ENCODE measurements around the gene ERP27.

ERP27 gene

DNA sequence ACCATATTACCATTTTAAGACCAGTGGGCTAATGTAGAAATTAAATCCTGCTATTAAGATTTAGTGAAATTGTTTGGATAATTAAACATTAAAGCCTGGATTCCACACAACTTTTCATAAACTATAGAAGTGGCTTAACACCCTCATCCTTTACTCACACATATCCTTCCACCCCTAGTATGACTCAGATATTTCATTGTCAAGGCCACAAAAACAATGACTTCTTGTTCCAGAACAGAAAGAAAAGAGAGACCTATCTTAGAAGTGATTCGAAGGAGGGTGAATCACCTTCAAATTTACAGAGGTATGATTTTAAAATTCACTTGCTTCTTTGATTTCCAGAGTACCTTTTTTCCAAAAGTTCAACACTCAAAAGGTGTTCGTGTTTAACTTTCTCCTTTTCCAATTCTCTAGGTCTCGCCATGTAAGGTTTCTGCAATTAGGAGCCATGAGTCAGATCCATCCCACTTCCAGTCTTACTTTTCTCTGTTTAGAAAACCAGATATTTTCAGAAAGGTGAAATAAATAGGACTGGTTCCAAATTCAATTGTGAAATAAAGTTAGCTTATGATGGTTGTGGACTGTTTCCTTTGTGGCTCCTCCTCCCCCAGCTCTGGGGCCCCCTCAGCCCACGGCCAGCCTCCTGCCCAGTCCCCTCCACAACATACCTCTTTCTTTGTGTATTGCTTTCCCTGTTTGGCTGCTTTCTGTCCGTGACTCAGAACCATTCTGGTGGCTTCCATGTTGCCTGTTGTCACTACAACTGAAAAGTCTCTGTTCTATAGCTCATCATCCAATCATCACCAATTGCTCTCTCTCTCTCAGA, 28.0 kb downstream of the ERP27 start:
- no peak for TF ChIP-seq CEBPB (IDR thresholded peaks at IDR 0.05)

DNA sequence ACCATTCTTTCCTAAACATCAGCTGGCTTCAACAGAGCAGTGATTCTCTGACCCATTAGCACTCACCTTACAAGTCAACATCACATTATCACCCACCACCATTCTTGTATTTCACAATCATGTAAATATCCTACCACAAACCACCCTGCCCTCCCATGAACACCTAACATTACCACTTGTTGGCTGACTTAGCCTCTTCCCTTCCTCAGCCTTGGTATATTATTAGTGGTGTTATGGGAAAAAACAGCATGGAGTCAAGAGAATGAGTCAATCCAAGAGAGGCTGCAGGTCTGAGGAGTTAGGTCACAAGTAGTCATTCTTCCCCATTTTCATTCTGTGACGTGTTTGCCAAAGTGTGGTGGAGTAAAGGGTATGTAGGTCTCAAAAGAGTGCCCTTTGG, 30.4 kb downstream of the ERP27 start:
- no peak for TF ChIP-seq RAD21 (IDR thresholded peaks at IDR 0.05; ENCODE audit: low read depth)

DNA sequence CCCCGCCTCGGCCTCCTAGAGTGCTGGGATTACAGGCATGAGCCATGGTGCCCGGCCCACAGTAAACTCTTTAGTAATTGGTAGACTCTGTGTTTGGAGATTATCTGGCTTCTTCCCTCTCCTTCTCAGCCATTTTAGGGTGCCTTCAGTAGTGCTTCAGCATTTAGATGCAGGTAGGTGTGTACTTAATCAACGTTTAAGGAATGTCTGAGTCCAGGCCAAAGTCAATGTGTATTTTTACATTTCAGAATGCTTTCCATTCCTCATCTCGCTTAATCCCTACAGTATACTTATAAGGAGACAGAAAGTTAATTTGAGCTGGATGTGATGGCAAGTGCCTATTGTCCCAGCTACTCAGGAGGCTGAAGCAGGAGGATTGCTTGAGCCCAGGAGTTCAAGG, 32.2 kb downstream of the ERP27 start:
- TF ChIP-seq RAD21 (IDR thresholded peaks at IDR 0.05; ENCODE audit: low read depth) = no peak
- no peak for TF ChIP-seq CEBPB (IDR thresholded peaks at IDR 0.05)
- TF ChIP-seq FOXM1 (IDR thresholded peaks at IDR 0.05; ENCODE audit: borderline replicate concordance, low read depth) = no peak
- TF ChIP-seq TAF1 (IDR thresholded peaks at IDR 0.05; ENCODE audit: low read depth) = no peak
- no peak for TF ChIP-seq TEAD4 (IDR thresholded peaks at IDR 0.05)
- no peak for TF ChIP-seq ZBTB7A (IDR thresholded peaks at IDR 0.05; ENCODE audit: low read depth)
- TF ChIP-seq TCF12 (IDR thresholded peaks at IDR 0.05; ENCODE audit: low read depth) = no peak
- TF ChIP-seq, protein P1, sequence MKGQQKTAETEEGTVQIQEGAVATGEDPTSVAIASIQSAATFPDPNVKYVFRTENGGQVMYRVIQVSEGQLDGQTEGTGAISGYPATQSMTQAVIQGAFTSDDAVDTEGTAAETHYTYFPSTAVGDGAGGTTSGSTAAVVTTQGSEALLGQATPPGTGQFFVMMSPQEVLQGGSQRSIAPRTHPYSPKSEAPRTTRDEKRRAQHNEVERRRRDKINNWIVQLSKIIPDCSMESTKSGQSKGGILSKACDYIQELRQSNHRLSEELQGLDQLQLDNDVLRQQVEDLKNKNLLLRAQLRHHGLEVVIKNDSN (IDR thresholded peaks at IDR 0.05) = no peak
- TF ChIP-seq YY1 (IDR thresholded peaks at IDR 0.05; ENCODE audit: low read depth) = no peak
- TF ChIP-seq EGR1 (IDR thresholded peaks at IDR 0.05) = no peak
- TF ChIP-seq EP300 (IDR thresholded peaks at IDR 0.05; ENCODE audit: borderline replicate concordance) = no peak
- TF ChIP-seq, protein P2, sequence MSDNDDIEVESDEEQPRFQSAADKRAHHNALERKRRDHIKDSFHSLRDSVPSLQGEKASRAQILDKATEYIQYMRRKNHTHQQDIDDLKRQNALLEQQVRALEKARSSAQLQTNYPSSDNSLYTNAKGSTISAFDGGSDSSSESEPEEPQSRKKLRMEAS (IDR thresholded peaks at IDR 0.05) = no peak

DNA sequence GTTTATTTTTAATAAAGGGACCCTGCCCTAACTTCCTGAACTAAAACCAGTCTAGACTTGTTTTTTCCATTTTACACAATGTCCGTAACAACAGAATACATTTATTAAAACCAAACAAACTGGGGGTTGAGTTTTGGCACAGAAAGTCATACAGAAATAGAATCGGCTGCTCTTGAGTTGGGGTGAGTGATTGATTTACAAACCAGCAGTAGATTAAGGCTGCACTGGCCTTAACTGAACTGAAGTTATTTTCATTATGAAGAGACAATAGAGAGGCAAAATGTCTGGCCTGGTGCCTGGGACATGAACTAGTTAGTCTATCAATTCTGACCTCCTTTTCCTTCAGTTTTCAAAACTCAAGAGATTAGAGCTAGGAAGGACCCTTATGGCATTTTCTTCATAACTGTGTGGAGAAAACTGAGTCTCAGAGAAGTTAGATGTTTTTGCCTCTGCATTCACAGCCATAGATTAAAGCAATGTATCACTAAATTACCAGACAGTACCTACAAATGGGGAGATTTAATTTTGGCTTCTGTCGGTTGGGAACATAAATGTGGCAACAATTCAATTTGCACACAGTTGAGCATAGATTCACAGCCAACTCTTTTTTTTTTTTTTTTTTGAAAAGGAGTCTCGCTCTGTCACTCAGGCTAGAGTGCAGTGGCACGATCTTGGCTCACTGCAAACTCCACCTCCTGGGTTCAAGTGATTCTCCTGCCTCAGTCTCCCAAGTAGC, 32.9 kb downstream of the ERP27 start:
- TF ChIP-seq CREB1 (IDR thresholded peaks at IDR 0.05; ENCODE audit: low read depth) = no peak
- TF ChIP-seq TCF12 (IDR thresholded peaks at IDR 0.05; ENCODE audit: low read depth) = no peak
- no peak for TF ChIP-seq ZBTB7A (IDR thresholded peaks at IDR 0.05; ENCODE audit: low read depth)
- TF ChIP-seq, protein P2 (IDR thresholded peaks at IDR 0.05) = no peak
- TF ChIP-seq EP300 (IDR thresholded peaks at IDR 0.05; ENCODE audit: borderline replicate concordance) = no peak
- TF ChIP-seq FOXM1 (IDR thresholded peaks at IDR 0.05; ENCODE audit: borderline replicate concordance, low read depth) = no peak
- TF ChIP-seq, protein P1 (IDR thresholded peaks at IDR 0.05) = no peak
- TF ChIP-seq TAF1 (IDR thresholded peaks at IDR 0.05; ENCODE audit: low read depth) = no peak
- TF ChIP-seq, protein P3, sequence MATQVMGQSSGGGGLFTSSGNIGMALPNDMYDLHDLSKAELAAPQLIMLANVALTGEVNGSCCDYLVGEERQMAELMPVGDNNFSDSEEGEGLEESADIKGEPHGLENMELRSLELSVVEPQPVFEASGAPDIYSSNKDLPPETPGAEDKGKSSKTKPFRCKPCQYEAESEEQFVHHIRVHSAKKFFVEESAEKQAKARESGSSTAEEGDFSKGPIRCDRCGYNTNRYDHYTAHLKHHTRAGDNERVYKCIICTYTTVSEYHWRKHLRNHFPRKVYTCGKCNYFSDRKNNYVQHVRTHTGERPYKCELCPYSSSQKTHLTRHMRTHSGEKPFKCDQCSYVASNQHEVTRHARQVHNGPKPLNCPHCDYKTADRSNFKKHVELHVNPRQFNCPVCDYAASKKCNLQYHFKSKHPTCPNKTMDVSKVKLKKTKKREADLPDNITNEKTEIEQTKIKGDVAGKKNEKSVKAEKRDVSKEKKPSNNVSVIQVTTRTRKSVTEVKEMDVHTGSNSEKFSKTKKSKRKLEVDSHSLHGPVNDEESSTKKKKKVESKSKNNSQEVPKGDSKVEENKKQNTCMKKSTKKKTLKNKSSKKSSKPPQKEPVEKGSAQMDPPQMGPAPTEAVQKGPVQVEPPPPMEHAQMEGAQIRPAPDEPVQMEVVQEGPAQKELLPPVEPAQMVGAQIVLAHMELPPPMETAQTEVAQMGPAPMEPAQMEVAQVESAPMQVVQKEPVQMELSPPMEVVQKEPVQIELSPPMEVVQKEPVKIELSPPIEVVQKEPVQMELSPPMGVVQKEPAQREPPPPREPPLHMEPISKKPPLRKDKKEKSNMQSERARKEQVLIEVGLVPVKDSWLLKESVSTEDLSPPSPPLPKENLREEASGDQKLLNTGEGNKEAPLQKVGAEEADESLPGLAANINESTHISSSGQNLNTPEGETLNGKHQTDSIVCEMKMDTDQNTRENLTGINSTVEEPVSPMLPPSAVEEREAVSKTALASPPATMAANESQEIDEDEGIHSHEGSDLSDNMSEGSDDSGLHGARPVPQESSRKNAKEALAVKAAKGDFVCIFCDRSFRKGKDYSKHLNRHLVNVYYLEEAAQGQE (IDR thresholded peaks at IDR 0.05; ENCODE audit: low read depth) = no peak
- TF ChIP-seq CEBPB (IDR thresholded peaks at IDR 0.05) = no peak
- no peak for TF ChIP-seq EGR1 (IDR thresholded peaks at IDR 0.05)
- TF ChIP-seq YY1 (IDR thresholded peaks at IDR 0.05; ENCODE audit: low read depth) = no peak
- no peak for TF ChIP-seq RAD21 (IDR thresholded peaks at IDR 0.05; ENCODE audit: low read depth)
- TF ChIP-seq NFIC (IDR thresholded peaks at IDR 0.05) = no peak
- TF ChIP-seq TEAD4 (IDR thresholded peaks at IDR 0.05) = no peak

DNA sequence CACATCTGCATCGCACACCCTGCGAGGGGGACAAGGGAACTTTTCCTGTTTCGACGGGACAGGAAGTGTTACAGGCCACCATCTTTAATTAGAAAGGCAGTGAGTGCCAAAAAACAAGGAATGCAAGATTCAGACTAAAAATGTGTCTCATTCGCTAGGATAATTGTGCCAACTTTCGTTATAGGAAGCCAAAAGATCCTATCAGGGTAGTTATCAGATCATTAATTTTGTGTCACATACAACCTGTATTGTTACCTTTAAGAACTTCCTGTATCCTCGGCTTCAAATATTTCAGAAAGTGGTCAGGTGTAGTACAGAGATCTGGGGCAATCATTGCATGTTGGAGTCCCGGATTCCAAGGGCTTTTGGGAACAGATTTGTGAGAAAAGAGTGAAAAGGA, 33.5 kb downstream of the ERP27 start:
- TF ChIP-seq, protein P3 (IDR thresholded peaks at IDR 0.05; ENCODE audit: low read depth) = no peak
- TF ChIP-seq, protein P2 (IDR thresholded peaks at IDR 0.05) = no peak
- no peak for TF ChIP-seq EGR1 (IDR thresholded peaks at IDR 0.05)
- no peak for TF ChIP-seq TAF1 (IDR thresholded peaks at IDR 0.05; ENCODE audit: low read depth)
- no peak for TF ChIP-seq YY1 (IDR thresholded peaks at IDR 0.05; ENCODE audit: low read depth)
- no peak for TF ChIP-seq CEBPB (IDR thresholded peaks at IDR 0.05)
- TF ChIP-seq ZBTB7A (IDR thresholded peaks at IDR 0.05; ENCODE audit: low read depth) = no peak

All from Ishikawa (cell line).